ENCODE results near the gene TCEA3.

The TCEA3 gene

DNA sequence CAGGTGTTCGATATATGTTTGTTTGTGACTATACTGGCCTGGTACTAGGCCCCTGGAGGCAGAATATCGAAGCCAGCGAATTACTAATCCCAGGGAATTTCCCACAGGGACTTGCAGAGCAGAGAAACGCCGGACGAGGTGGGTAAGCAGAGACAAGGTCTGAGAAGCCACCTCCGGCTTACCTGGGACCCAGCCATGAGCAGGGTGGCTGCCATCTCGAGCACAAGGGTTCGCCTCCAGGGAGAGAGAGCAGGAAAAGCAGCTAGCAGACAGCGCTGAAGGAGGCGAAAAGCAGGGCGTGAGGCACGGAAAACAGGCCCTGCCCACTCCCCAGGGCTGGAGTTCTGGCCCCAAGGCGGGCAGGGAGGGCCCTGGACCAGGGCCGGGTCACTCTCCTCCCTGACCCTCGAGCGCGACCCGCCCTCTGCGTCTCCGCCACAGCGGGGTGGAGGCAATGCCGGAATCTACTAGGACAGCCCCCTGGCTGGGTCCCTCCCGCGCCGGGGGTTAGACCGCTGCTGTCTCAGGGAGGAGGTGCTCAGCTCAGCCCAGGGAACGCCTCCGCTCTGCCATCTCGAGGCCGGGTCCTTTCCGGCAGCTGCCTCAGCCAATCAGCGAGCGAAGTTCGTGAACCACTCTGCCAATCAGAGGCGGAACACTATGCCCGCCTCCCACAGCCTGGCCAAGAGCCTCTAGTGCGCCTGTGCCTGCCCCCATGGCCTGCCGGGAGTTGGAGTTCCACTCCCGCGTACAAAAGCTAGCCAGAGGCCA lies 56.6 kb downstream of the TCEA3 start:
- peak; percentile 99 for DNase-seq (ENCODE audit: low spot score)

DNA sequence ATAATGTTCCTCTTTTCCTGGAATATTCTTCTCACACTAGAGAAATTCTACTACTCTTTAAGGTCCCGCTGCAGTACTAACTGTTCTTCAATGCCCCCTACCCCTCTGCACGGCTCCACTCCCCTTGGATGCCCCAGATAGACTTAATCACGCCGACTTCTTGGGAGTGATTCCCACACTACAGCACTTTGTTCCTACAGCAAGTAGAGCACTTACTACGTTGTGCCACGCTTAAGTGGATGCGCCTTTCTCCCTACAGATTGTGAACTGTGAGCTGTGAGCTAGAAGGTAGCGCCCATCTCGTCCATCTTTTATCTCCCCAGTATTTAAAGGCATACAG lies 57.1 kb downstream of the TCEA3 start:
- DNase-seq (ENCODE audit: low spot score) = no peak

DNA sequence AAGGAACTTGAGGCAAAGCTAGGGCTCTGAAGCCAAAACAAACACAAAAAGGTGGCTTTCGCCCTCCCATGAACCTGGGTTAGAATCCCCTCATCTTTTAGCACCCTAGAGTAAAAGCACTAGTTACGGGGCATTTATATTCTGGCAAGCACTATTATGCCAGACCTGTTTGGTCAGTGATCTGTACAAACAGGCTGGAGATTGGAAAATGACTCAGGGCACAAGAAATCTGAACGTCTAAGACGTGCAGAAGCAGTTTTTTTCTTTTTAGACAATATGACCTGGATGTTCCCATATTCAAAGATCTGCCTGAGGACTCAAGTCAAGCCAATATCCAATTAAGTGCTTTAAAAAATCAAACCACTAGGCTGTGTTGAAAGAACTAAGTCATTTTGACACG lies 58.0 kb downstream of the TCEA3 start:
- no peak for DNase-seq (ENCODE audit: low spot score)

- no peak for DNase-seq (ENCODE audit: low spot score)
These were observed 58.4 kb downstream of the TCEA3 start for GRCh38 chr1:23366146-23366545.

GRCh38 chr1:23362218-23362713 lies 62.3 kb downstream of the TCEA3 start:
- DNase-seq (ENCODE audit: low spot score) = no peak

DNA sequence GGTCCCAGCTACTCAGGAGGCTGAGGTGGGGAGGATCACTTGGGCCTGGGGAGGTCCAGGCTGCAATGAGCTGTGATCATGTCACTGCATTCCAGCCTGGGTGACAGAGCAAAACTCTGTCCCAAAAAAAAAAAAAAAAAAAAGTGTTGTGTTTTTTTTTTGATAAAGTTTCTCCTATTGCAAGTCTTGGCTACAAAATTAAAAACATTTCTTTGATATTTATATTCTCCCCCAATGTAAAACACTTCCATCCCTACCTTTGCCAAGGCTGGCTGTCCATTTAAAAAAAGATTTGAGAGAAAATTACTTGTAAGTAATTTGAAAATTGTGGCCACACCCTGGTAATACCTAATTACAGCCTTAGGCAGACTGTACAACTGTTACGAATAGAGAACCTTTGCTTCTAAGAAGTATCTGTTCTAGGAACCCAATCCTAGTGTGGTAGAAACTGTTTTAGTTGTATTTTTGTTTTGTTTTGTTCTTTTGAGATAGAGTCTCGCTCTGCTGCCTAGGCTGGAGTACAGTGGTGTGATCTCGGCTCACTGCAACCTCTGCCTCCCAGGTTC lies 66.2 kb downstream of the TCEA3 start:
- DNase-seq (ENCODE audit: low spot score) = no peak

GRCh38 chr1:23357138-23357908 lies 67.2 kb downstream of the TCEA3 start:
- no peak for DNase-seq (ENCODE audit: low spot score)

DNA sequence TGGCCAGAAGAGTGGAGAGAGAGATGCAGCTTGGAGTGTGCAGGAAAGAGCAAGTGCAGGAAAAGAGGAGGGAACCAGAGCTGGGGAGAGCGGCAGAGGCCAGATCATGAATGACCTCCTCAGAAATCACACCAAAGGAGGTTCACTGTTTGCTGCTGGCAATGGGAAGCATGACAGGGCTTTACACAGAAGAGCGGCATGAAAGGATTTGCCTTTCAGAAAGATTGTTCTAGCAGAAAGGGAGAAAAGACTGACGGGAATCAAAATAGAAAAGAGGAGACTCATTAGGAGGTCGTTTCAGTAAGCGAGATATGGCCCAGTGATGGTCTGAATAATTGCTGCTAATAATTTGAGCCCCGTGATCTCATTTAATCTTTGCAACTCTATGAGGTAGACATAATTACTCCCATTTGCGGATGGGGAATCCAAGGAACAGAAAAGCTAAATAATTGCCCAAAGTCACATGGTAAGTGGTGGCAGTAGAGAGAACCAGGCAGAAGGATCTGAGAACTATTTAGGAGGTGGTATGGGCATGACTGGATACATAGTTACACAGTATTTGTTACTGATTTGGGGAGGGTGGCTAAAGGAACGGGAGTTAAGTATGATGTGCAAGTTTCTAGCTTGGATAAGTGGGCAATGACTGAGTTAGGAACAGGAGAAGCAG lies 67.9 kb downstream of the TCEA3 start:
- DNase-seq (ENCODE audit: low spot score) = no peak

DNA sequence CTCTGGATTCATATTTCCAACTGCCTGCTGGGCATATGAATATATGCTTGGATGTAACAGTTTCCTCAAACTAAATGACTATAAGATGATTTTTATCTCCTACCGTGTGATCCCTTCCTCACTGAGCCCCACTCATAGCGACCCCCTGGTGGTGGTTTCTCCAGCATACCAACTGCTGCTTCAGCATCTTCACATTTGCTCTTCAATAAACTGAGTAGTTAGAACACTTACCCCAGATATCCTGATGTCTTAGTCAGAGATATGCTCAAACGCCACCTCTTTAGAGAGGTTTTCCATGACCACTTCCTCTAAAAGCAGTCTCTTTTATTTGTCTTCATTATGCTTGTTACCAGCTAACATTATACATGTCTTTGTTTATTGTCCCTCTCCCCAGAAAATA lies 70.3 kb downstream of the TCEA3 start:
- DNase-seq (ENCODE audit: low spot score) = no peak

DNA sequence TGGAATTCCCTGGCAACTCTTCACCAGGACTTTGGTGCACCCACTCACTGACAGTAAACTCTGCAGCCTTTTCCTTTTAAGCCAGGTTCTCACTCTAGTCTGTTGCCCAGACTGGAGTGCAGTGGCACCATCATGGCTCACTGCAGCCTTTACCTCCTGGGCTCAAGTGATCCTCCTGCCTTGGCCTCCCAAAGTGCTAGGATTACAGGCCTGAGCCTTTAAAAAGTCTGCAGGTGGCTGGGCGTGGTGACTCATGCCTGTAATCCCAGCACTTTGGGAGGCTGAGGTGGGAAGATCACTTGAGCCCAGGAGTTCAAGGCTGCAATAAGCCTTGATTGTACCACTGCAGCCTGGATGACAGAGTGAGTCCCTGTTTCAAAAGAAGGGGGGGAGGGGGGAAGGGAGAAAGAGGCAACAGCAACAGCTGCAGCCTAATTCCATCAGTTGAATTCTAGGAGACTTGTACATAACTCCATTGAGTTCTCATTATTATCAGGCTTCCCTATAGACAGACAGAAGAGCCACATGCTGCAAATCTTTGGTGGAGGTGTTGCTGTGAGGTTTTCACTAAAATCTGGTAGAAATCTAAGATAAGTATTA lies 72.4 kb downstream of the TCEA3 start:
- no peak for DNase-seq (ENCODE audit: low spot score)

DNA sequence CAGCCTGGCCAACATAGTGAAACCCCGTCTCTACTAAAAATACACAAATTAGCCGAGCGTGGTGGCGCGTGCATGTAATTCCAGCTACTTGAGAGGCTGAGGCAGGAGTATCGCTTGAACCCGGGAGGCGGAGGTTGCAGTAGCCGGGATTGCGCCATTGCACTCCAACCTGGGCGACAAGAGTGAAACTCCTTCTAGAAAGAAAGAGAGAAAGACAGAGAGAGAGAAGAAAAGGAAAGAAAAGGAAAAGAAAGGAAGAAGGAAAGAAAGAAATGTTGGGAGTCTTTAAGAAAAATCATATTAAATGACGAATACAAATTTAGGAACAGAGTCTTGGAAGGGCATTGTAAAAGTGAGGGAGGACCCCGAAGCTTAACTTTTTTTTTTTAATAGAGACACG lies 78.6 kb downstream of the TCEA3 start:
- no peak for DNase-seq (ENCODE audit: low spot score)

- peak; percentile 42 for DNase-seq (ENCODE audit: low spot score)
These were observed 79.5 kb downstream of the TCEA3 start for GRCh38 chr1:23344987-23345472.

- peak; percentile 99 for DNase-seq (ENCODE audit: low spot score)
These were observed 80.2 kb downstream of the TCEA3 start, which contains the start of gene HNRNPR for GRCh38 chr1:23344111-23344986. Gene HNRNPR (minus strand): TSS chr1:23344284. CDS start chr1:23341008, 3,276 bp downstream.

DNA sequence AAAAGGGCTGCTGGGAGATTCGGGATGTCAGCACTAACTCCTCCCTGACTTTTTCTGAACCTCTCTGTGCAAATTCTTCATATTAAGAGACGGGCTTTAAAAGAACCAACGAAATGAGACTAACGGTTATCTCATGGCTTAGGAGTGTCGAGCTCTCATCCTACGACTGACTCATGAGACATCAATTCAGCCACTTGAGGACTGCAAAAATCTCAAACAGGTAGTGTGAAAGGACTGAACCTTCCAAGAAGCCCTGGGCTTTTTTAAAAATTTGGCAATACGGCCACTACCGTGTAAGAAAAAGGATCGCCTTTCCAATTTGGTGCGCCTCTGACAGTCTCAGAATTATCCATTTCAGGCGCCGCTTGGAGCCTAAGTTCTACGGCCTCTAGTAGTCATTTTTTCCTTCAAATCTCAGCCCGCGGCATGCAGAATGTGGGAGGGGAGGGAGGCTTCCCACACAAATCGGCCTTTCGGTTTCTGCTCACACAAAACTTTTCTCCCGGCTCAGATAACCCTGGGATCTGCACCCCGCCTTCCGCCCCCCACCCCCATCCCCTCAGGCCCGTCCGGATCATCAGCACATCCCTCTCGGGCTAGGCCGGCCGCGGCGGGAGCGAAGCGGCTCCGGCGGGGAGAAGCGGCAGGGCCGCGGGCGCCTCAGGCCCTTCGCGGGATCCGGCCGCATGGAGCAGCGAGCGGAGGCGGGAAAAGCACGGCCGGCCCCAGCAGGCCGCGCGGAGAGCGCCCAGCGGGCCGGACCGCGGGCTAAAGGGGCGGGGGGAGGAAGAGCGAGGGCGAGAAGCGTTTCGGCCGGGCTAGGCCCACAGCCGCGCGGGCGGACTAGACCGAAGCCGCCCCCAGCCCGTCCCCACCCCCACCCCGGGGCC lies 81.1 kb downstream of the TCEA3 start:
- peak; percentile 47 for DNase-seq (ENCODE audit: low spot score)

GRCh38 chr1:23341931-23342692 lies 82.4 kb downstream of the TCEA3 start:
- no peak for DNase-seq (ENCODE audit: low spot score)

- DNase-seq (ENCODE audit: low spot score) = no peak
These were observed 84.9 kb downstream of the TCEA3 start for GRCh38 chr1:23339632-23340031.

GRCh38 chr1:23337869-23338268 lies 86.7 kb downstream of the TCEA3 start:
- DNase-seq (ENCODE audit: low spot score) = no peak

GRCh38 chr1:23331713-23332112 lies 92.8 kb downstream of the TCEA3 start:
- DNase-seq (ENCODE audit: low spot score) = no peak
